PC-9 (cell line): ENCODE results near the gene ARID3A. TPM values are rescaled to one million over a fixed set of nuclear protein-coding genes. Genes with fewer than 3 reads are reported as not detected.

Experiments used
- BruUV-seq: library from RNA; stranded (reverse); fragments of 400-500 nt; replicated peaks from 2 replicates; lab custom pipeline; 2021; lab: Mats Ljungman, UMichigan
- CTCF ChIA-PET: fragments of 300-600 bp; sonication (Branson Sonifier 250); formaldehyde crosslinking; loops from one replicate; lab custom pipeline; 2022; ENCODE audit warnings: antibody characterized with exemption; lab: Charles Lee
- POLR2A ChIA-PET: fragments of 300-600 bp; sonication (Branson Sonifier 250); formaldehyde crosslinking; loops from one replicate; lab custom pipeline; 2022; ENCODE audit warnings: antibody characterized with exemption; ENCODE audit not compliant: unreplicated experiment; lab: Charles Lee
- DNase-seq, 2 experiments: peaks; one replicate each; pipeline versions ENCODE4 v3.0.0 to v3.0.0-alpha.2; 2015 to 2022; ENCODE audit warnings: mixed read lengths in 1 of 2
- H2AFZ ChIP-seq: fragments of 200-600 bp; sonication (generic); 2 replicates; pipeline ENCODE4 v1.8.1; 2017; ENCODE audit warnings: antibody characterized with exemption
- H3F3A ChIP-seq: fragments of 200-600 bp; sonication (generic); 2 replicates; pipeline ENCODE4 v1.8.1; 2017; ENCODE audit warnings: antibody characterized with exemption, mild to moderate bottlenecking, low read depth; ENCODE audit not compliant: insufficient read depth
- H3K27ac ChIP-seq: fragments of 200-600 bp; sonication (generic); 2 replicates; pipeline ENCODE4 v1.6.1; 2016; ENCODE audit warnings: mixed run types
- H3K27me3 ChIP-seq: fragments of 200-600 bp; sonication (generic); 2 replicates; pipeline ENCODE4 v1.6.1; 2016; ENCODE audit warnings: low read depth, mixed run types; ENCODE audit not compliant: insufficient read depth
- H3K36me3 ChIP-seq: fragments of 200-600 bp; sonication (generic); 2 replicates; pipeline ENCODE4 v1.6.1; 2016; ENCODE audit warnings: low read depth, mixed run types
- H3K4me1 ChIP-seq: fragments of 200-600 bp; sonication (generic); replicated peaks from 2 replicates; pipeline ENCODE4 v1.6.1; 2016; ENCODE audit warnings: mixed run types; ENCODE audit not compliant: insufficient read depth
- H3K4me2 ChIP-seq: fragments of 200-600 bp; sonication (generic); 2 replicates; pipeline ENCODE4 v1.6.1; 2017; ENCODE audit warnings: mixed run types
- H3K4me3 ChIP-seq: fragments of 200-600 bp; sonication (generic); 2 replicates; pipeline ENCODE4 v1.6.1; 2016; ENCODE audit warnings: mixed run types
- H3K79me2 ChIP-seq: fragments of 200-600 bp; sonication (generic); 2 replicates; pipeline ENCODE4 v1.6.1; 2017; ENCODE audit warnings: low read depth, mixed run types
- H3K9me2 ChIP-seq: fragments of 200-600 bp; sonication (generic); 2 replicates; pipeline ENCODE4 v1.8.1; 2017; ENCODE audit warnings: mild to moderate bottlenecking; ENCODE audit not compliant: insufficient read depth
- H3K9me3 ChIP-seq: fragments of 200-600 bp; sonication (generic); 2 replicates; pipeline ENCODE4 v1.8.1; 2016; ENCODE audit warnings: low read depth; ENCODE audit not compliant: insufficient read depth
- H4K20me1 ChIP-seq: fragments of 200-600 bp; sonication (generic); 2 replicates; pipeline ENCODE4 v1.8.1; 2017; ENCODE audit not compliant: insufficient read depth
- CTCF ChIP-seq: fragments of 200-600 bp; sonication (generic); conservative IDR thresholded peaks from 2 replicates; pipeline ENCODE4 v1.6.1; 2017; ENCODE audit warnings: mixed run types, antibody characterized with exemption, mild to moderate bottlenecking, moderate library complexity
- EZH2 ChIP-seq: fragments of 200-600 bp; sonication (generic); IDR thresholded peaks from 2 replicates; pipeline ENCODE4 v1.8.0; 2017; ENCODE audit warnings: antibody characterized with exemption, low read depth
- intact Hi-C: fragments of 100-400 bp; cut with micrococcal nuclease; formaldehyde crosslinking; loops from one replicate; pipeline ENCODE4 v1.10.0; 2022; ENCODE audit not compliant: unreplicated experiment
- total RNA-seq: library from RNA; stranded (reverse); gene quantifications from 2 replicates; pipeline ENCODE4 v1.2.3, GENCODE V29; 2021

The ARID3A gene
- total RNA-seq, 1 experiment from 2014 or later = 10.7 TPM

- H3K9me3 ChIP-seq = no peaks in the 10 kb centered on the region
- no peak overlapping the region for H3K4me3 ChIP-seq
- H4K20me1 ChIP-seq = peaks cover 41% of the 10 kb centered on the region
- H3K9me2 ChIP-seq = no peaks in the 10 kb centered on the region
- ChIA-PET POLR2A (no interaction called here), CTCF (no interaction called here)
- H3F3A ChIP-seq = peaks cover 38% of the 10 kb centered on the region
- H3K36me3 ChIP-seq = 0 out of 2 replicates have a peak, but pooled peaks cover 8% of the 10 kb centered on the region
- peaks cover 14% of the 10 kb centered on the region for H3K4me1 ChIP-seq
- peaks cover 6% of the 10 kb centered on the region; the same call in 1 of the 2 replicates for H3K79me2 ChIP-seq
- H3K4me2 ChIP-seq = no peak overlapping the region
- H2AFZ ChIP-seq = no peak overlapping the region
- no TSS peak for BruUV-seq
- no peak overlapping the region for H3K27ac ChIP-seq
- DNase-seq = no peak
- intact Hi-C loops = no loop called here
- no peak for TF ChIP-seq EZH2
- TF ChIP-seq CTCF = no peak
- no peaks in the 10 kb centered on the region for H3K27me3 ChIP-seq
Observed at GRCh38 chr19:887599-887998, 38.2 kb upstream of the ARID3A start.

DNA sequence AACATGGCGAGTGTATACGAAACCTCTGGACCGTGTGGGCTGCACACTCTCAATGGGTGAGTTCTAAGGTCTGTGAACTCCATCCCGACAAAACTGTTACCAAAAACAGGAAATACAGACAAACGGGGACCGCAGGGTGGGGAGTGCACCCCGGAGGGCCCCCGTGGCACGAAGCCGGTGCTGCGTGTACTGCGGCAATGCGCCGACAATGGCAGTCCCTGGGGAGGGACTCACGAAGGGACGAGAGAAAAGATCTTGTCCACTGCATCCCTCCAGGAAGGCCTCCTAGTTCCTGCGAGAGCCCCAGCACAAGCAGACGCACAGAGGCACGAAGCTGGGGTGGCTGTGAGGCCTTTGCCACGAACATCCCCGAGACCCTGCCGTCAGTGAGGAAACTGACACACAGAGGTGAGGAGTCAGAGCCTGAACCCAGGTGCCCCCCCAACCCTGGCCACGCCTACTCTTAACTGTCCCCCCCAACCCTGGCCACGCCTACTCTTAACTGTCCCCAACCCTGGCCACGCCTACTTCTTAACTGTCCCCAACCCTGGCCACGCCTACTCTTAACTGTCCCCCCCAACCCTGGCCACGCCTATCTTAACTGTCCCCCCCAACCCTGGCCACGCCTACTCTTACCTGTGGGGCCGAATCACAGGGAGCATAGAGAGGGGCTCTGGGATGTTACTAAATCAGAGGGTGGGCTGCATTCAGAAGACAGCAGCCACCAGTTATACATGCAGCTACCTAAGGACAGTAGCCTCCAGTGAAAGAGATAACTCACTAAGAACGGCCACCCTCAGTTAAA is 37.1 kb upstream of the ARID3A start:
- Histone ChIP-seq H3F3A (peaks cover 38% of the 10 kb centered on the region), H3K27me3 (no peaks in the 10 kb centered on the region), H3K79me2 (peaks cover 6% of the 10 kb centered on the region; the same call in 1 of the 2 replicates), H4K20me1 (peaks cover 38% of the 10 kb centered on the region), H3K4me1 (peaks cover 11% of the 10 kb centered on the region), H3K4me3 (no peak overlapping the region), H3K27ac (no peak overlapping the region), H3K9me2 (no peaks in the 10 kb centered on the region), H3K4me2 (no peak overlapping the region), H3K9me3 (no peaks in the 10 kb centered on the region), H2AFZ (no peak overlapping the region), H3K36me3 (0 out of 2 replicates have a peak, but pooled peaks cover 8% of the 10 kb centered on the region)
- ChIA-PET POLR2A (no interaction called here), CTCF (interaction anchor here (0.6 kb wide), 1 partner anchor 81 kb away, joined by 3 read pairs; no protein-coding TSS in a partner anchor)
- no TSS peak for BruUV-seq
- intact Hi-C loops = no loop called here
- TF ChIP-seq CTCF = no peak
- TF ChIP-seq EZH2 = no peak
- no peak for DNase-seq

DNA sequence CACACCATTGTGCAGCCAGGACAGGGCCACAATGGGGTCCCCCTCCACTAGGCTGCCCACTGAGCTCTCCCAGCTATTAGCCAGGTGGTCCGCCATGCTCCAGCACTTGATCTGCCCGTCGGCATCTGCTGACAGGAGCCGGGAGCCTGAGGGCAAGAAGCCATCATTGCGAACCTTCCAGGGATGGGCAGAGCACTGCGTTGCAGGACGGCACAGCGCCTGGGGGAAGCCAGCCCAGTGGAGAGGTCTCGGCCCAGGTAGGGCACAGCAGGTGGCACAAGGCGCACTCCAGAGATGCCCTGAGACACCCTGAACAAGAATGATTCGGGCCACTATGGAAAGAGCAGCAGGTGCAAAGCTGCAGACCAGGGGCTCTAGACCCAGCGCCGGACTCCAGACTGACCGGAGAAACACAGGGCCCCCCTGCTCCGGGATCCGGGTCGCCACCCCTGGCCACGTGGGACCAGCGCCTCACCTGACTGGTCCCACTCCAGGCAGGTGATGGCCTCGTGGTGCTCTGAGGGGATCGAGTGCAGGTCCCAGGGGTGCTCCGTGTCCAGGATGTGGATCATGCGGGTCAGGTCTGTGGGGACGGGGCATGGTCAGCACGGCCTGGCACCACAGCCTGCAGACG is 36.1 kb upstream of the ARID3A start:
- ChIA-PET POLR2A (no interaction called here), CTCF (no interaction called here)
- BruUV-seq = no TSS peak
- H3K79me2 ChIP-seq = peaks cover 6% of the 10 kb centered on the region; the same call in 1 of the 2 replicates
- TF ChIP-seq EZH2 (no peak), CTCF (no peak)
- no peaks in the 10 kb centered on the region for H3K9me3 ChIP-seq
- H3K27ac ChIP-seq = no peak overlapping the region
- no peak overlapping the region for H3K4me3 ChIP-seq
- peaks cover 29% of the 10 kb centered on the region for H4K20me1 ChIP-seq
- H2AFZ ChIP-seq = no peak overlapping the region
- H3K36me3 ChIP-seq = 0 out of 2 replicates have a peak, but pooled peaks cover 8% of the 10 kb centered on the region
- no peaks in the 10 kb centered on the region for H3K27me3 ChIP-seq
- intact Hi-C loops = no loop called here
- H3K4me1 ChIP-seq = peaks cover 2% of the 10 kb centered on the region
- DNase-seq = no peak
- no peaks in the 10 kb centered on the region for H3K9me2 ChIP-seq
- H3F3A ChIP-seq = peaks cover 34% of the 10 kb centered on the region
- no peak overlapping the region for H3K4me2 ChIP-seq
